ENCODE measurements around the gene NPIPB6.
"Not testable (repeated sequence)": the region's sequence is repeated elsewhere in the genome, so short reads cannot be mapped to it uniquely, and the experiment has no call there.

The NPIPB6 gene

GRCh38 chr16:28363408-28363807, at the start of gene NPIPB6:
Gene NPIPB6, minus strand, starts transcription at chr16:28363508. Its CDS starts 686 bp downstream, at chr16:28362822.
- not testable (repeated sequence) for H3K27ac ChIP-seq

GRCh38 chr16:28403220-28404072, 40.1 kb upstream of the NPIPB6 start, which contains the start of gene EIF3CL:
Gene EIF3CL, minus strand, starts transcription at chr16:28403841. Its CDS starts 223 bp downstream, at chr16:28403618.
- not testable (repeated sequence) for H3K27ac ChIP-seq

- H3K27ac ChIP-seq, result not testable (repeated sequence)
Measured at GRCh38 chr16:28392054-28392453, 28.7 kb upstream of the NPIPB6 start.

GRCh38 chr16:28382177-28382867, 19.0 kb upstream of the NPIPB6 start:
- H3K27ac ChIP-seq, result not testable (repeated sequence)

- not testable (repeated sequence) for H3K27ac ChIP-seq
Measured at GRCh38 chr16:28377822-28378221, 14.5 kb upstream of the NPIPB6 start.

- H3K27ac ChIP-seq, result not testable (repeated sequence)
Measured at GRCh38 chr16:28377108-28377625, 13.9 kb upstream of the NPIPB6 start.

- not testable (repeated sequence) for H3K27ac ChIP-seq
Measured at GRCh38 chr16:28375115-28375514, 11.8 kb upstream of the NPIPB6 start.

GRCh38 chr16:28374281-28374680, 11.0 kb upstream of the NPIPB6 start:
- not testable (repeated sequence) for H3K27ac ChIP-seq

GRCh38 chr16:28367926-28368325, 4.6 kb upstream of the NPIPB6 start:
- not testable (repeated sequence) for H3K27ac ChIP-seq

- not testable (repeated sequence) for H3K27ac ChIP-seq
Measured at GRCh38 chr16:28364268-28365173, 1.2 kb upstream of the NPIPB6 start.

- not testable (repeated sequence) for H3K27ac ChIP-seq
Measured at GRCh38 chr16:28362600-28362999, 708 bp downstream of the NPIPB6 start.

- H3K27ac ChIP-seq, result not testable (repeated sequence)
Measured at GRCh38 chr16:28338230-28338629, 25.1 kb downstream of the NPIPB6 start.

GRCh38 chr16:28336940-28337710, 26.2 kb downstream of the NPIPB6 start:
- not testable (repeated sequence) for H3K27ac ChIP-seq

- H3K27ac ChIP-seq, result not testable (repeated sequence)
Measured at GRCh38 chr16:28335678-28336077, 27.6 kb downstream of the NPIPB6 start.

GRCh38 chr16:28332632-28333031, 30.7 kb downstream of the NPIPB6 start:
- H3K27ac ChIP-seq, result not testable (repeated sequence)

GRCh38 chr16:28330981-28331380, 32.3 kb downstream of the NPIPB6 start:
- H3K27ac ChIP-seq, result not testable (repeated sequence)

GRCh38 chr16:28330232-28330631, 33.1 kb downstream of the NPIPB6 start:
- H3K27ac ChIP-seq, result not testable (repeated sequence)
